CD4-positive, alpha-beta T cell (primary cell): ENCODE results near the gene FANCD2. TPM values are rescaled to one million over a fixed set of nuclear protein-coding genes. Genes with fewer than 3 reads are reported as not detected.
"Not testable (repeated sequence)": the region's sequence is repeated elsewhere in the genome, so short reads cannot be mapped to it uniquely, and the experiment has no call there.

Experiments used
- ATAC-seq: fragments of 200-7000 bp; cut with Tn5 transposase; one replicate; pipeline ENCODE4 v1.10.0; 2022; ENCODE audit warnings: mild to moderate bottlenecking; ENCODE audit not compliant: poor library complexity
- CTCF ChIA-PET: fragments of 350-600 bp; sonication (Branson Sonifier 250); formaldehyde crosslinking; loops from one replicate; lab custom pipeline; 2021; ENCODE audit warnings: antibody characterized with exemption, inconsistent platforms; lab: Charles Lee
- POLR2A ChIA-PET: fragments of 350-600 bp; sonication (Branson Sonifier 250); formaldehyde crosslinking; loops from one replicate; lab custom pipeline; 2021; ENCODE audit warnings: antibody characterized with exemption, inconsistent platforms; lab: Charles Lee
- DNase-seq, 14 experiments: peaks; one replicate each; pipeline ENCODE4 v3.0.0-alpha.2; 2013 to 2020; ENCODE audit warnings: mixed read lengths in 2 of 14
- H3K27ac ChIP-seq, 2 donors: one replicate each; pipeline versions ENCODE4 v1.5.1 to v1.7.0; 2013; ENCODE audit warnings: low read length in 2 of 2, low read depth in 1 of 2, mild to moderate bottlenecking in 1 of 2
- H3K27me3 ChIP-seq, 2 experiments: 1 replicate in 1 of 2; 2 replicates in 1 of 2; pipeline versions ENCODE4 v1.6.1 to v1.7.0; 2013; ENCODE audit warnings: low read length in 2 of 2, control low read depth in 1 of 2, mild to moderate bottlenecking in 1 of 2, moderate library complexity in 1 of 2; ENCODE audit not compliant: insufficient read depth in 2 of 2, control insufficient read depth in 1 of 2
- H3K36me3 ChIP-seq: one replicate; pipeline ENCODE4 v1.6.1; 2013; ENCODE audit warnings: low read length, control low read depth; ENCODE audit not compliant: insufficient read depth
- H3K4me1 ChIP-seq: one replicate; pipeline ENCODE4 v1.6.1; 2013; ENCODE audit warnings: low read length, control low read depth; ENCODE audit not compliant: insufficient read depth
- H3K4me3 ChIP-seq: one replicate; pipeline ENCODE4 v1.5.1; 2013; ENCODE audit warnings: mild to moderate bottlenecking, low read length, moderate library complexity
- H3K9me3 ChIP-seq, 2 experiments: 1 replicate in 1 of 2; 2 replicates in 1 of 2; pipeline versions ENCODE4 v1.6.1 to v1.7.0; 2013; ENCODE audit warnings: low read length in 2 of 2, mild to moderate bottlenecking in 2 of 2, control low read depth in 1 of 2, moderate library complexity in 1 of 2; ENCODE audit not compliant: control insufficient read depth in 1 of 2, insufficient read depth in 1 of 2
- H3K27ac Mint-ChIP-seq: one replicate; pipeline ENCODE4 v1.8.0; 2020; ENCODE audit warnings: mixed read lengths
- H3K27me3 Mint-ChIP-seq: one replicate; pipeline ENCODE4 v1.8.0; 2021; ENCODE audit warnings: mixed read lengths
- H3K36me3 Mint-ChIP-seq: one replicate; pipeline ENCODE4 v1.8.0; 2021; ENCODE audit warnings: low read depth, mixed read lengths
- H3K4me1 Mint-ChIP-seq: one replicate; pipeline ENCODE4 v1.8.0; 2021; ENCODE audit warnings: low read depth, mixed read lengths
- H3K4me3 Mint-ChIP-seq: one replicate; pipeline ENCODE4 v1.8.0; 2020; ENCODE audit warnings: mild to moderate bottlenecking, mixed read lengths
- H3K9me3 Mint-ChIP-seq: one replicate; pipeline ENCODE4 v1.8.0; 2020; ENCODE audit warnings: mixed read lengths
- CTCF ChIP-seq: fragments of 200-600 bp; IDR thresholded peaks from one replicate; pipeline ENCODE4 v1.8.0; 2022; ENCODE audit warnings: antibody characterized with exemption, mild to moderate bottlenecking
- intact Hi-C, 2 experiments: fragments of 100-400 bp; cut with DNase I in 1 of 2; cut with micrococcal nuclease in 1 of 2; formaldehyde crosslinking; loops; one replicate each; pipeline versions ENCODE4 v1.15.1 to v1.9.0; 2023 to 2025; cut with DNase I, micrococcal nuclease
- total RNA-seq, 174 experiments: library from RNA in 2 of 174; stranded (reverse) in 2 of 174; gene quantifications; one replicate each; pipeline ENCODE4 v1.2.3 and lab custom pipeline; 2021 to 2026

Gene FANCD2
- total RNA-seq, 2 experiments from 2014 or later: 13.8 to 16.8 TPM

- CTCF ChIA-PET: no interaction called here
- Histone ChIP-seq H3K27ac (no peak overlapping the region), H3K4me3 (no peak overlapping the region), H3K9me3 (no peaks in the 10 kb centered on the region), H3K36me3 (no peaks in the 10 kb centered on the region), H3K4me1 (peaks cover 29% of the 10 kb centered on the region), H3K27me3 (peaks cover 5 to 8% of the 10 kb centered on the region in 2 experiments)
- H3K9me3 Mint-ChIP-seq: no peaks in the 10 kb centered on the region
- ATAC-seq (no peak), DNase-seq (no peak)
- H3K36me3 Mint-ChIP-seq: no peaks in the 10 kb centered on the region
- H3K27ac Mint-ChIP-seq: no peak overlapping the region
- POLR2A ChIA-PET: no interaction called here
- intact Hi-C loops: no loop called here
- no peak for TF ChIP-seq CTCF
- H3K4me1 Mint-ChIP-seq: peaks cover 18% of the 10 kb centered on the region
- H3K27me3 Mint-ChIP-seq: peaks cover 13% of the 10 kb centered on the region
- no peak overlapping the region for H3K4me3 Mint-ChIP-seq
These were observed 19.5 kb upstream of the FANCD2 start for GRCh38 chr3:10006762-10007090.

GRCh38 chr3:10007126-10007782 lies 19.0 kb upstream of the FANCD2 start:
- no peak for TF ChIP-seq CTCF
- Histone ChIP-seq H3K4me1 (peaks cover 31% of the 10 kb centered on the region), H3K36me3 (no peaks in the 10 kb centered on the region), H3K9me3 (no peaks in the 10 kb centered on the region), H3K27me3 (peaks cover 5 to 8% of the 10 kb centered on the region in 2 experiments), H3K4me3 (no peak overlapping the region), H3K27ac (no peak overlapping the region)
- H3K9me3 Mint-ChIP-seq: no peaks in the 10 kb centered on the region
- H3K4me3 Mint-ChIP-seq: no peak overlapping the region
- CTCF ChIA-PET: no interaction called here
- intact Hi-C loops: no loop called here
- H3K27ac Mint-ChIP-seq: no peak overlapping the region
- DNase-seq: no peak
- H3K36me3 Mint-ChIP-seq: no peaks in the 10 kb centered on the region
- POLR2A ChIA-PET: no interaction called here
- H3K27me3 Mint-ChIP-seq: peaks cover 19% of the 10 kb centered on the region
- ATAC-seq: no peak
- H3K4me1 Mint-ChIP-seq: peaks cover 23% of the 10 kb centered on the region

- Mint-ChIP-seq H3K27me3 (peaks cover 20% of the 10 kb centered on the region), H3K4me1 (peaks cover 23% of the 10 kb centered on the region)
- ATAC-seq, H3K4me3 ChIP-seq, CTCF ChIA-PET, H3K36me3 Mint-ChIP-seq, H3K27ac Mint-ChIP-seq, H3K9me3 Mint-ChIP-seq, H3K27ac ChIP-seq, H3K9me3 ChIP-seq, H3K36me3 ChIP-seq, H3K27me3 ChIP-seq, DNase-seq, H3K4me3 Mint-ChIP-seq, intact Hi-C loops: not testable (repeated sequence)
- POLR2A ChIA-PET: interaction anchor here (1.2 kb wide), 1 partner anchor 75 kb away, joined by 4 read pairs; no protein-coding TSS in a partner anchor
- H3K4me1 ChIP-seq: peaks cover 31% of the 10 kb centered on the region
These were observed 18.0 kb upstream of the FANCD2 start for GRCh38 chr3:10008216-10008587.
